GM21576 (cell line): ENCODE results near the gene ZNF521.

Experiments
- ATAC-seq: cut with Tn5 transposase; IDR thresholded peaks from one replicate; pipeline ENCODE4 v1.9.1; 2021; ENCODE audit warnings: mild to moderate bottlenecking, moderate library complexity; ENCODE audit not compliant: unreplicated experiment

Gene ZNF521

GRCh38 chr18:25351777-25352628 lies at the start of gene ZNF521:
Gene ZNF521 (minus strand): TSS chr18:25352166. CDS start chr18:25350946, 1,220 bp downstream.
- peak; percentile 59 for ATAC-seq

- ATAC-seq, result no peak
Observed at GRCh38 chr18:25399554-25399953, 47.6 kb upstream of the ZNF521 start.

GRCh38 chr18:25392192-25392591 lies 40.2 kb upstream of the ZNF521 start:
- no peak for ATAC-seq

DNA sequence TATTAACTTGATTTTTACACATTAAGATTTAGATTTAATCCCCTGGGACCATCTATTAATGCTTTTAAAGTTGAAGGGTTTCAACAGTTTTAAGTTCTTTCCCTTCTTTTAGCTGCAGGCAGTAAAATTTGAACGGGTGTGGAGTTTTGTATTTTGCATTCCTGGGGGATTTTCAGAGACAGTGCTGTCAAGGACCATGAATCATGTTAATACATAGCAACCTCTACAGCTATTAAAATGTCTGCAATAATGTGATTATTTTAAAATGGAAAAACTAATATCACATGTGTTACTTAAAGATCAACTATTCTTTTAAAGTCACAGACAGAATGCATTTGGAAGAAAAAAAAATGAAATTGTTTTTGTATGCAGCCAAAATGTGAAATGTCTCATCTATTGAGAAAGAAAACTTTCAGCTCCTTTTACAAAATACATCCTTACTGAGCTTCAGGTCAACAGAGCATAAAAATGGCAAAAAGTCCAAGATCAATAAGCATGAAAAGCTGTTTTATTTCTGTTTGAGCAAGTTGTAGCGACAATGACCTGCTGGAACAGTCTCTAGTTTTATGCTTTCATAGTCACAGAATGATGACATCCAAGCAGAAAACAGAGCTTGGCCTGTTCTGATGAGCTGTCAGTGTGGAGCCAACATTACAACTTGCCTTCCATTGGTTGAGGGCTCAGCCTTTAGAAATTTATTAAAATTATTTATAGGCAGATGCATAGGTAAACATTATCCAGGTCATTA lies 21.6 kb upstream of the ZNF521 start:
- ATAC-seq, result no peak

- ATAC-seq, result no peak
Observed at GRCh38 chr18:25370391-25370790, 18.4 kb upstream of the ZNF521 start.

GRCh38 chr18:25365242-25365641 lies 13.3 kb upstream of the ZNF521 start:
- no peak for ATAC-seq

- no peak for ATAC-seq
Observed at GRCh38 chr18:25364732-25365131, 12.8 kb upstream of the ZNF521 start.

DNA sequence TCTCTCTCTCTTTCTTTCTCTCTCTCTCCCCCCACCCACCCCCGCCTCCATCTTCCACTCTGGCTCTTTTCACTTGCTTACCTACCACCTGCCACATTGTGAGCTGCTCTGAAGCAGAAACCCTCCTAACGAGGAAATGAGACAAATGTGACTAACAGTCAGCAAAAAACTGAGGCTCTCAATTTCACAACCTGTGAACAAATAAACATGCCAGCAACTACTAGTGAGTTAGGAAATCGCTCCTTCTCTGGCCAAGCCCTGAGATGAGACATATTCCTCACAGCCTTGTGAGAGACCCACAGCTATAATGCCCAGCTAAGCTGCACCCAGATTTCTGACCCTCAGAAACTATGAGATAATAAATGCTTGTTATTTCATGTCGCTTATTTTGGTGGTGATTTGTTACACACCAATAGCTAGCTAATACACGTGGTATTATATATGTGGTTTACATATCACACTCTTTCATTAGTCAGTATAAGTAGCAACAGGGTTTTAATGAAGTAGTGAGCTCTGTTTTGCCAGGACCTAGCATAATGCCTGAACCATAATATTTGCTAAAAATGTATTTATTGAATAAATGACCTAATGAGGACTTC lies 8.4 kb upstream of the ZNF521 start:
- ATAC-seq, result no peak

- ATAC-seq, result no peak
Observed at GRCh38 chr18:25353080-25353479, 1.1 kb upstream of the ZNF521 start.

DNA sequence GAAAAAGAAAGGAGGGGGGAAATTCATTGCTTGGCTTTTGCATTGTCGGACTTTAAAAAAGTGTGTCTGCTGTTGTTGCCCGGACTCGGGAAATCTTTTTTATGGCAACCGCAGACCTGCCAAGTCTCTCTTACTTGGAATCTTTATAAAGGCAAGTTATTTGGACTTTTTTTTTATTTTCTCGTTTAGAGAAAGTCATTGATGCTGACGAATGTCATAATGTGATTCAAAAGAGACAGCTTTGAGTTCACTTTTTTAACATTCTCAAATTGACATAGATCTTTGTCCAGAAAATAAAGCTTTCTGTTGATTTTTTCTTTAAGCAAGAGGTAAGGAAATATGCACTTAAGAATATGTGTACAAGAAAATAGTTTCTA lies 651 bp upstream of the ZNF521 start:
- no peak for ATAC-seq

- ATAC-seq, result no peak
Observed at GRCh38 chr18:25351280-25351775, 638 bp downstream of the ZNF521 start.

DNA sequence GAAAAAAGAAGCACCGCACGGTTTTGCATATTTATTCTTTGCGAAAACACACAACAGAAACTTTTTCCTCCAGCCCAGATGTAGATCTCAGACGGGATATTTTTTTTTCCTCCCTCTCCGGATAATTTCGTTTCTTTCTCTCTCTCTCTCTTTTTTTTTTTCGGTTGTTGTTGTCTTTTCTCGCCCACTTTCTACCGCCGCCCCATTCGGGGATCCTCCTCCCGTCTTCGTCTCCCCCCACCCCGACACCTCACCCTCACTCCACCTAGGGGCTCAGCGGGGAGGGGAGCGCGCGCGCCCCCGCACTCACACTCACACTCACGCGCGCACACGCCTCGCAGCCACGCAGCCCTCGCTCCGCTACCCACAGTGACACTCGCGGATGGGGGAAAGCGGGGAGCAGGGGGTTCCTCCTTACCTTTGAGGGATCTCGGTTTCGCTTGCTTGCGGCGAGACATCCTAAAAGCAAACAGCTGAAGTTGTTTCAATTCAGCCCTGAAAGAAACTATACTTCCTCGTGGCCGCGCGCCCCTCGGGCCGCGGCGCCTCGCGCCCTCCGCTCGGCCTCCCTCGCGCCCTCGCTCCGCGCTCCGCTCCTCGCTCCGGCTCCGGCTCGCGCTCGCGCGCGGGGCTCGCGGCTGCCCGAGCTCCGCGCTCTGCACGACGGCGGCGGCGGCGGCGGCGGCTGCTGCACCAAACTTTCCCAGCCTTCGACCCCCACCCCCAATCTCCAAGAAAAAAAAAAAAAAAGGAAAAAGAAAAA lies 1.3 kb downstream of the ZNF521 start:
- ATAC-seq, result no peak

DNA sequence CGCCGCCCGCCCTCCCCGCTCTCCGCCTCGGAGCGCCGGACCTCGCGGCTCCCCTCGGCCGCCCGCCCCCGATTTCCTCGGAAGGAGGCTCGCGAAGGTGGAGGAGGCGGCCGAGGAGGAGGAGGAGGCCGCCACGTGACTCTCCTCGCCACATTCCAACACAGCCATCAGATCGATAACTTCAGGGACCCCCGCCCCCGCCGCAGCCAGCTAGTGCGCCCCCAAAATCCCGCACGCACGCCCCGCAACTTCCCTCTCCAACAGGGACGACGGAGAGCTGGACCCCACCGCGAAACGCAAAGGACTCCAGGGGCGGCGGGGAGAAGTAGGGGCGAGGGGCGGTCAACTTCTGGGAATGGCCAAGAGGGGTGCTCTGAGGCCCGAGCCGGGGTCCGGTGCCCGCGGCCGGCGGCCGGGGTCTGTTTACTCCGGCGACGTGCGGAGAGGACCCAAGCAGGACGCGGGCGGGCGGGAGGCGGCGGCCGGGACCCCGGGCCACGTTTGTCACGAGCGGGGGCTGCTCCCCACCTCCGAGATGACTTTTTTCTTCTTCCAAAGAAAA lies 2.0 kb downstream of the ZNF521 start:
- no peak for ATAC-seq

DNA sequence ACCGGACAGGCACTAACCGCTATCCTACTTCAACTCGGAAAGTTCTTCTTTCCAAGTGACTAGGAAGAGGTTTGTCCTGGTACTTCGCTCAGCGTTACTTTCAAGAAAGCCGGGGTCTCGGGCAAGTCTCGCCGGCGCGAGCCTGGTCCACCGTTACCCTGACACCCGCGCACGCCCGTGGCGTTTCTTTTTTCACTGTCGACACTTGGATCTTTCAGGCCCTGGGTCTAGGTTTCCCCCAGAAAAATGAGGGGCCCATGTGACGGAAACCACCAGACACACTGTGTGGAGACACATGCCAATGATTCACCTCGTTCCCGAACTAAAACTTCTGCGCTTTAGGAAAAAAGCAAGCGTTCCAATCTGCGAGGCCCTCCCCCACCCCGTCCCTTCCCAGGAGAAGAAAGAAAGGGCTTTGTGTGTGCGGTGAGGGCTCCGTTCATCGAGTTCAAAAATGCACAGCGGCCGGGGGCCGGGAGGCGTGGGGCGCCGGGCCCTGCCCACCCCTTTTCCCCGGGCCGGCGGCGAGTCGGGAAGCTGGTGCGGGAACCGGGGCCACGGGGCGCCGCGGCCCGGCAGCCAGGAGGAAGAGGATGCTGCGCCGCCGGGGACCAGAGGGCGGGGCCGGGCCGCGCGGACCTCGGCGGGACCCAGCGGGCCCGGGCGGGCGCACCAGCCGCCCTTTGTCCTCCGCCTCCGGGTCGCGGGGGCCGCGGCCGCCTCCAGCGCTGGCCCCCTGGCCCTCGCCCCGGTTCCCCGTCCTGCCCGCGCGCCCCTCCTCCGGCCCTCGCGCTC lies 2.6 kb downstream of the ZNF521 start:
- no peak for ATAC-seq

DNA sequence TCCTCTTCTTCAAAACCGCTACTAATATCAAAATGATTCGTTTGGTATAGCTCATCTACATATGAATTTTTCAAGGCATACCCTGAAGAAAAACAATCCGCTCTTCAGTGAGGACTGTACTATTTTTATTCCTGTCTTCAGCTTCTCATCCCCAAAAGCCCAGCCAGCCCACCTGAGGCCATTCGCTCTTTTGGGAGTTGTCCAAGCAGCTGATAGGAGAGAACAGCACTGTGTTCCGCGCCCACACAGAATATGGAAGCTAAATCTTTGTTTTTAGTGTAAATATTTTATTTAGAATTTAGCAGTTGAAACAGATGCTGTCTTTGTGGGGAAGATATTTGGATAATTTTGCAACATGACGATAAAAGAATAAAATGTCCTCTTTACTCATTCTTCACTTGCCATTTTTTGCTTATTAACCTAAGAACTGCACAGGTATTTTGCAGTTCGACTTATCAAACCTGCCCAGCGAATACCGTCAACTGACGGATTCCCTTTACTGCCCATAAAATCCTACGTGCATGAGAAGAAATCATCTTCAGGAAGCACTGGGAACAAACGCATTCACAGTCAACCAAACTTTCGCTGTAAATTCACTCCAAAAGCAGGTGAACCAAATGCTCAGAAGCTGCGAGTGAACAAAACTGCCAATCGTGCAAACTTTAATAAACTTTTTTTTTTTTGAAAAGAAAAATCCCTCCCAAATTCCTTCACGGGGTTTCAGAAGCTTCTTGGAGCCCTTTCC lies 3.4 kb downstream of the ZNF521 start:
- ATAC-seq, result no peak

GRCh38 chr18:25346561-25346960 lies 5.4 kb downstream of the ZNF521 start:
- no peak for ATAC-seq

GRCh38 chr18:25345081-25345866 lies 6.7 kb downstream of the ZNF521 start:
- no peak for ATAC-seq

DNA sequence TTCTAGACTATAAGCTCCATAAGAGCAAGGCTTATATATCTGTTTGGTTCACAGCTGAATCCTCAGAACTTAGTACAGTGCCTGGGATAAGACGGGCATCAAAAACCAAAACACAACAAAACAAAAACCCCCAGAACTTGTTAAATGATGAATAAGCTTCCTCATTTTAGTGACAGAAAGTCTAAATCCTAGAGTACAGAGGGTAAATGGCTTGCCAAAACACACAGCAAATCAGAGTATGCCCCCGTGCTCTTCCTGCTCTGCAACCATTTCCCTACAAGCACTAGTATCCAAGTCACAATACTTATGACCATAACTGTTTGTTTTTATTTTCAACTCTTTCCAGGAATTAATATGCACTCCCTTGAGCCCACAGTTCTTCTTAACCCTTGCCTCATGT lies 10.1 kb downstream of the ZNF521 start:
- ATAC-seq, result no peak
